Body of pancreas (tissue), 4 donors: ENCODE results near the gene PGS1.

ENCODE experiments used
- POLR2A ChIP-seq, 3 donors: fragments of 450-650 bp; IDR thresholded peaks; one replicate each; pipeline ENCODE4 v1.6.1; 2016; ENCODE audit warnings: antibody characterized with exemption in 3 of 3, mild to moderate bottlenecking in 2 of 3
- TF ChIP-seq, protein P1 (sequence below), 7 experiments: fragments of 450-650 bp in 4 of 7; fragments of 200-600 bp in 3 of 7; sonication (generic) in 3 of 7; IDR thresholded peaks; one replicate each; pipeline ENCODE4 v1.5.1; 2016 to 2019; ENCODE audit warnings: antibody characterized with exemption in 7 of 7

- TF ChIP-seq, protein P1, sequence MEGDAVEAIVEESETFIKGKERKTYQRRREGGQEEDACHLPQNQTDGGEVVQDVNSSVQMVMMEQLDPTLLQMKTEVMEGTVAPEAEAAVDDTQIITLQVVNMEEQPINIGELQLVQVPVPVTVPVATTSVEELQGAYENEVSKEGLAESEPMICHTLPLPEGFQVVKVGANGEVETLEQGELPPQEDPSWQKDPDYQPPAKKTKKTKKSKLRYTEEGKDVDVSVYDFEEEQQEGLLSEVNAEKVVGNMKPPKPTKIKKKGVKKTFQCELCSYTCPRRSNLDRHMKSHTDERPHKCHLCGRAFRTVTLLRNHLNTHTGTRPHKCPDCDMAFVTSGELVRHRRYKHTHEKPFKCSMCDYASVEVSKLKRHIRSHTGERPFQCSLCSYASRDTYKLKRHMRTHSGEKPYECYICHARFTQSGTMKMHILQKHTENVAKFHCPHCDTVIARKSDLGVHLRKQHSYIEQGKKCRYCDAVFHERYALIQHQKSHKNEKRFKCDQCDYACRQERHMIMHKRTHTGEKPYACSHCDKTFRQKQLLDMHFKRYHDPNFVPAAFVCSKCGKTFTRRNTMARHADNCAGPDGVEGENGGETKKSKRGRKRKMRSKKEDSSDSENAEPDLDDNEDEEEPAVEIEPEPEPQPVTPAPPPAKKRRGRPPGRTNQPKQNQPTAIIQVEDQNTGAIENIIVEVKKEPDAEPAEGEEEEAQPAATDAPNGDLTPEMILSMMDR (IDR thresholded peaks at IDR 0.05): no peak
- TF ChIP-seq POLR2A (IDR thresholded peaks at IDR 0.05): no peak
Measured at GRCh38 chr17:78428836-78429617, 50.6 kb downstream of the PGS1 start.
